GM12874 (cell line): ENCODE results near the gene CELSR1.

Experiments
- TF ChIP-seq, protein P1 (sequence below): IDR thresholded peaks from 2 replicates; pipeline ENCODE4 v1.5.1; 2011; ENCODE audit warnings: low read depth, mild to moderate bottlenecking, control low read depth, low read length, moderate library complexity; ENCODE audit not compliant: insufficient read depth

CELSR1 gene

DNA sequence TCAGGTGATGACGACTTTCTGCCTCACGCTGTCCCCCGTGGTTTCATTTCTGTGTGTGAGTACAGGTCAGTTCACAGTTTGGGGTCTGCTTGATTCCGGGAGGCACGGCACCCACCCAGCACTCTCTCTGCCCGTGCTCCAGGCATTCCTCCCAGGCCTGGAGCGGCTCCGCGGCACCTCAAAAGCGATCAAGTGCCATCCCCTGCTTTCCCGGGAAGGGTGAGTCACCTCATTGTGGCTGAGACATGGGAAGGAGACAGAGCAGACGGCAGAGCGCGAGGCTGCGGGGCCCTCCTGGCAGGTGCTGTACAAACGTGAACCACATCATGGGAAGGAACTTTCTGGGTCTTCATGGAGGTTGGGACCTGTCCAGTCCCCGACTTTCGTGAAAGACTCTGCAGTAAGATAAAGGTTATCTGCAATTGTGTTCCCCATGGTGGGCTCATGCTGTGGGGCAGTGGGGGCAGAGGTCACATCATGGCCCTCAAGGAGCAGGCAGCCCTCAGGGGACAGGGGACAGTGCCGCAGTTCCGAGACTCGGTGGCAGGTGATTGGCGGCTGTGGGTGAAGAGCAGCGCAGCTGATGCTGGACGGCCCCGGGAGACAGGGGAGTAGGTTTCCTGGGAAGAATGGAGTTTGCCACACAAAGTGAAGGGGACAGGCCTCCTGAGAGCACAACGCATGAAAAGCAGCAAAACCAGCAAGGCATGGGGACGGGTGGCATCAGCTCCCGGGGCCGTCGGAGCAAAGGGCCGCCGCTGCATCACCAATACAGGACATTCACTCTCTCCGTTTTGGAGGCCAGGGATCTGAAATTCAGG, 65.3 kb downstream of the CELSR1 start:
- TF ChIP-seq, protein P1, sequence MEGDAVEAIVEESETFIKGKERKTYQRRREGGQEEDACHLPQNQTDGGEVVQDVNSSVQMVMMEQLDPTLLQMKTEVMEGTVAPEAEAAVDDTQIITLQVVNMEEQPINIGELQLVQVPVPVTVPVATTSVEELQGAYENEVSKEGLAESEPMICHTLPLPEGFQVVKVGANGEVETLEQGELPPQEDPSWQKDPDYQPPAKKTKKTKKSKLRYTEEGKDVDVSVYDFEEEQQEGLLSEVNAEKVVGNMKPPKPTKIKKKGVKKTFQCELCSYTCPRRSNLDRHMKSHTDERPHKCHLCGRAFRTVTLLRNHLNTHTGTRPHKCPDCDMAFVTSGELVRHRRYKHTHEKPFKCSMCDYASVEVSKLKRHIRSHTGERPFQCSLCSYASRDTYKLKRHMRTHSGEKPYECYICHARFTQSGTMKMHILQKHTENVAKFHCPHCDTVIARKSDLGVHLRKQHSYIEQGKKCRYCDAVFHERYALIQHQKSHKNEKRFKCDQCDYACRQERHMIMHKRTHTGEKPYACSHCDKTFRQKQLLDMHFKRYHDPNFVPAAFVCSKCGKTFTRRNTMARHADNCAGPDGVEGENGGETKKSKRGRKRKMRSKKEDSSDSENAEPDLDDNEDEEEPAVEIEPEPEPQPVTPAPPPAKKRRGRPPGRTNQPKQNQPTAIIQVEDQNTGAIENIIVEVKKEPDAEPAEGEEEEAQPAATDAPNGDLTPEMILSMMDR = no peak

DNA sequence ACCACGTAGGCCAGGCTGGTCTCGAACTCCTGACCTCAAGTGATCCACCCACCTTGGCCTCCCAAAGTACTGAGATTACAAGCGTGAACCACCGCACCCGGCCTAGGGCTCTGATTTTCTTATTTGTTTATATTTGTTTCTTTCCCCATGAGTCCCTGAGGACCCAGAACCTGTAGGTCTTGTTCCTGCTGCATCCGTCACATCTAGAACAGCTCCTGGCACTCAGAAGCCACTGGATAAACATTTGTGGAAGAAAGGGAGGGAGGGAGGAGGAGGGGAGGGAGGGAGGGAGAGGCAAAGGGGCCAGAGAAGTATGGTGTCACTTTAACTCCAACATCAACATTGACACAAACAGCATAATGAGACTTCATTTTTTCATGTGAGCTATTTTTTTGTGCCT, 67.7 kb downstream of the CELSR1 start:
- TF ChIP-seq, protein P1 = no peak

DNA sequence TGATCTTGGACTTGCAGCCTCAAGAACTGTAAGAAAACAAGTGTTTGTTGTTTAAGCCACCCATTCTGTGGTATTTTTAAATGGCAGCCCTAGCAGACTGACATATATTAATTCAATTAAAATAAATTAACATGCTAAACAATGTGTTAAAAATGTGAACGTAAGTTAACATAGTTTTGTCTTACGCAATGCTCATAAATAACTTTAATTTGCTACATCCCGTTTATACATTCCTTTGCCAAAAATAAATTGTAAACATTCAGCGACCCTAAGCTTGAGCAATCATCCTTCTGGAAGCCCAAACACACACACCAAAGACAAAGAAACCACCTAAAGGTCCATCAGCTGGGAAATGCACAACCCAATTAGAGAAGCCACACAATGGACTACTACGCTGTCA, 70.4 kb downstream of the CELSR1 start:
- TF ChIP-seq, protein P1 = no peak

DNA sequence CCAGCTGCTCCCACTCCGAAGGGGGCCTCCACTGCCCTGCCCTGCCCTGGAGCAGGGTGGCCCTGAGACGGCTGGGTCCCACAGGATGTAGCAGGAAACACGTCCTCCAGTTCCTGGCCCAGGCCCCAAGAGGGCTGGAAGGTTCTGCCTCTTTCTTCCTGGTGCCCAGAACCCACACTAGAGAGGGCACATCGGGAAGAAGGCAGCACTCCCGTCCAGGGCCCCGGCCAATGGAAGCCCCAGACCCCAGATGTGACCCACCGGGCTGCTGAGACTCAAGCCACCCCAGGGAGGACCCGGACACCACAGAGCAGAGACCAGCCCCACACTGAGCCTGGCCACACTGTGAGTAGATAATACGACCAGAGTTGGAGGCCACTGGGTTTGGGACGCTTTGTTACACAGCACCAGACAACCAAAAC, 71.2 kb downstream of the CELSR1 start:
- TF ChIP-seq, protein P1 = no peak

DNA sequence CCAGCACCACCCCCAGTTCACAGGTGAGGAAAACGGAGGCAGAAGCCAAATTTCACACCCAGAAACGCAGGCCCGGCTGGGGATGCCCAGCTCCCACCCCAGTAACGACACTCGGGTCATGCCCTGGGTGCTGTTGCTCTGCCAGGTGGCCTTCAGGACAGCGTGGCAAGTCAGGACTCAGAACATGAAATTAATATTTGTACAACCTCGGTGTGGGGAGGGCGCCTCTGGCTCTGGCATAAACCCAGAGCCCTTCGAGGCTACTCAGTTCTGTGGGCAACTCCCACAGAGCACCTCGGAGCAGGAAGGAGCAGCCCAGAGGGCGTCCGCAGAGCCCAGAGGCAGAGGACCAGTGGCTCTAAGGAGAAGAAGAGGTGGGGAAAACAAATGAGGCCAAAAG, 71.6 kb downstream of the CELSR1 start:
- TF ChIP-seq, protein P1 = no peak

DNA sequence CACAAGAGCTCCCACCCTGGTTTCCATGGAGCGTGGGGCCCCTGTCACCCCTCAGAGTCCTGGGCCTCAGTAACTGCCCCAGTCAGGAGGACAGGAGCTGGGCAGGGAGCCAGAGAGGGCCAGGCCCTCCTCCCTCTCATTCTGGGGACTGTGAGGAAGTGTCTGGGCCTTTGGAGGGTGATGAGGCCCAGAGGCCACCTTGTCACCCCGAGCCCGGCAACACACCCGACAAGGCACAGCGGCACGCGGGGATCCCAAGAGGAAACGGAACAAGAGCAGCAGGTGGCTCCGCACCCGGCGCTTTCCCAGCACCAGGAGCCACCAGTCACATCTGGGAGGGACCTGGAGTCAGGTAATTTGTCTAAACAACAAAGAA, 72.1 kb downstream of the CELSR1 start:
- TF ChIP-seq, protein P1 = no peak

DNA sequence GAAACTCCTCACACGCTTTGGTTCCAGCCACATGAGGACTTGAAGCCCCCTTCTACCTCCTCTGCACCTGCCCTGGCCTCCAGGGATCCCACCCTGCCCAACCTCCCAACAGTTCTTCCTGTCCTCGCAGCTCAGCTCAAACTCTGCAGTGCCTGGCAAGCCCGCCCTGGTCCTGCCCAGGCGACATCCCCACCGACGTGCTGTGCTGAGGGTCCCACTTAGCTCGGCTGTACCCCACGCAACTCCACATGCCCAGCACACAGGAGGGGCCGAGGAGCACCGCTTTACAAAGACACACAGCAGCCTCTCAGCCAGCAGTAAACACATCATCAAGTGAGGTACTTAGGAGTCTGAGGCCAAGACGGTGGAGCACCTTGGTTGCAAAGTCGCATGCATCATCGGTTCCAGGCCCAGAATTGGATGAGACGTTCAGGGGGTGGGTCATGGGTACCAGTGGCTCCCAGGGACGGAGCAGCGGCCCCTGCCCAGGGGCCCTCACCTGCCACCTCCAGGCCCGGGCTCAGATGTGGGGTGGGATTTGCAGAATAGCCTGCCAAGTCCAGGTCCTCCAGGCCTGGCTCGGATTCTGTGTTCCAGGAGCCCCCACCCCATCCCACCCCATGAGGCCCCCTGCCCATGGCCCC, 72.6 kb downstream of the CELSR1 start:
- TF ChIP-seq, protein P1 = no peak
